ENCODE data around the gene P2RY6.

The P2RY6 gene

DNA sequence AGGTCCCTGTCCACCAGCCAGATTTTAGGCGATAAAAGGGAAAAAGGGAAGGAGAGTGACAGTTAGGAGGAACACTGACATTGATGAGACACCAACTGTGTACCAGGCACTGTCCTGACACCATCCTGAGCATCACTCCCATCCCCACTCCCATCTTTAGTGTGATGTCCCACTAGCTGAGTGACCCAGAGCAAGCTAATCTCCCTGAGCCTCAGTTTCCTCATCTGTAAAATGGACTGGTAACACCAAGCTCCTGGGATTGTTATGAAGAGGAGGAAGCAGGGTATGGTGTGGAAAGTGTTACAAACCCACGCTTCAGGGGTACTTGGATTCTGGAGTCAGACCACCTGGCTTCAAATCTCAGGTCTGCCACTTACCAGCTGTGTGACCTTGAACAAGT lies 8.5 kb upstream of the P2RY6 start:
- ChIA-PET POLR2A (no interaction called here), CTCF (interaction anchor here (1.5 kb wide), 1 partner anchor 11 kb away, joined by 4 read pairs; no protein-coding TSS in a partner anchor)
- TF ChIP-seq L3MBTL2 (conservative IDR thresholded peaks at IDR 0.05) (no peak), BHLHE40 (IDR thresholded peaks at IDR 0.05; ENCODE audit: borderline replicate concordance) (no peak), HDGF (IDR thresholded peaks at IDR 0.05; ENCODE audit: borderline replicate concordance) (no peak), ARNT (IDR thresholded peaks at IDR 0.05) (no peak), SUZ12 (IDR thresholded peaks at IDR 0.05) (no peak), ZNF384 (IDR thresholded peaks at IDR 0.05) (no peak), TARDBP (IDR thresholded peaks at IDR 0.05) (no peak), LEF1 (IDR thresholded peaks at IDR 0.05; ENCODE audit: borderline replicate concordance) (no peak), FOXA1 (IDR thresholded peaks at IDR 0.05) (no peak), SP1 (IDR thresholded peaks at IDR 0.05) (no peak), ELF4 (IDR thresholded peaks at IDR 0.05) (no peak), FOXK2 (IDR thresholded peaks at IDR 0.05) (no peak), CTBP1 (IDR thresholded peaks at IDR 0.05; ENCODE audit: borderline replicate concordance) (no peak), NFRKB (IDR thresholded peaks at IDR 0.05) (no peak), FOXM1 (IDR thresholded peaks at IDR 0.05; ENCODE audit: borderline replicate concordance) (no peak)
- TF ChIP-seq, protein P1, sequence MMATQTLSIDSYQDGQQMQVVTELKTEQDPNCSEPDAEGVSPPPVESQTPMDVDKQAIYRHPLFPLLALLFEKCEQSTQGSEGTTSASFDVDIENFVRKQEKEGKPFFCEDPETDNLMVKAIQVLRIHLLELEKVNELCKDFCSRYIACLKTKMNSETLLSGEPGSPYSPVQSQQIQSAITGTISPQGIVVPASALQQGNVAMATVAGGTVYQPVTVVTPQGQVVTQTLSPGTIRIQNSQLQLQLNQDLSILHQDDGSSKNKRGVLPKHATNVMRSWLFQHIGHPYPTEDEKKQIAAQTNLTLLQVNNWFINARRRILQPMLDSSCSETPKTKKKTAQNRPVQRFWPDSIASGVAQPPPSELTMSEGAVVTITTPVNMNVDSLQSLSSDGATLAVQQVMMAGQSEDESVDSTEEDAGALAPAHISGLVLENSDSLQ (IDR thresholded peaks at IDR 0.05) = no peak
- no peak for DNase-seq (ENCODE audit: extremely low spot score)

DNA sequence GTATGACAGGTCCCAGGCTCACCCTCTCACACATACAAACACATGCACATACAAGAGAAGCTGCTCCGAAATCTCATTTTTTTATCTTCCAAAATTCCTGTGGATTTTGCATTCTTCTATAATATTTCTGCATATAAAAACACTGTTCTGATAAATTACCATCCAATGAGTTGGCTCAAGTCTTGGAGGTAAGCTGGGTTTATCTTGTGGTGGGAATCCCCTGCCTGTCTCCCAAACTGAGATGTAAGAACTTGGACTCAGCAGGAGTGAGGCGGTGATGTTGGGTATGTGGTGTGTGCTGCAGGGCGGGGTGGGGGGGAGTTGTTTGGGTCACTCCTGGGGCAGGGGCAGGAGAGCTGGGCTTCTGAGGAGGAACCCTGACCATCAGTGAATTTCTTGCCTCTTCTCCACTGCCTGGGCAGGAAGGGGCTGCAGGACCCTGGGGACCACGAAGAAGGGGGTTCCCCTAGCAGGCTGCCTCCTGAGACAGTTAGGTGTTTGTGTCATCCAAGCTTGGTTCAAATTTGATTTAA lies 6.8 kb upstream of the P2RY6 start:
- ChIA-PET CTCF (interaction anchor here (0.8 kb wide), 1 partner anchor 13 kb away, joined by 3 read pairs; no protein-coding TSS in a partner anchor), POLR2A (no interaction called here)
- DNase-seq (ENCODE audit: extremely low spot score) = no peak
- TF ChIP-seq ELF4 (IDR thresholded peaks at IDR 0.05) (no peak), ZNF384 (IDR thresholded peaks at IDR 0.05) (no peak), CTBP1 (IDR thresholded peaks at IDR 0.05; ENCODE audit: borderline replicate concordance) (no peak), ARNT (IDR thresholded peaks at IDR 0.05) (no peak), FOXM1 (IDR thresholded peaks at IDR 0.05; ENCODE audit: borderline replicate concordance) (no peak), FOXA1 (IDR thresholded peaks at IDR 0.05) (no peak)
- TF ChIP-seq, protein P1 (IDR thresholded peaks at IDR 0.05) = no peak

DNA sequence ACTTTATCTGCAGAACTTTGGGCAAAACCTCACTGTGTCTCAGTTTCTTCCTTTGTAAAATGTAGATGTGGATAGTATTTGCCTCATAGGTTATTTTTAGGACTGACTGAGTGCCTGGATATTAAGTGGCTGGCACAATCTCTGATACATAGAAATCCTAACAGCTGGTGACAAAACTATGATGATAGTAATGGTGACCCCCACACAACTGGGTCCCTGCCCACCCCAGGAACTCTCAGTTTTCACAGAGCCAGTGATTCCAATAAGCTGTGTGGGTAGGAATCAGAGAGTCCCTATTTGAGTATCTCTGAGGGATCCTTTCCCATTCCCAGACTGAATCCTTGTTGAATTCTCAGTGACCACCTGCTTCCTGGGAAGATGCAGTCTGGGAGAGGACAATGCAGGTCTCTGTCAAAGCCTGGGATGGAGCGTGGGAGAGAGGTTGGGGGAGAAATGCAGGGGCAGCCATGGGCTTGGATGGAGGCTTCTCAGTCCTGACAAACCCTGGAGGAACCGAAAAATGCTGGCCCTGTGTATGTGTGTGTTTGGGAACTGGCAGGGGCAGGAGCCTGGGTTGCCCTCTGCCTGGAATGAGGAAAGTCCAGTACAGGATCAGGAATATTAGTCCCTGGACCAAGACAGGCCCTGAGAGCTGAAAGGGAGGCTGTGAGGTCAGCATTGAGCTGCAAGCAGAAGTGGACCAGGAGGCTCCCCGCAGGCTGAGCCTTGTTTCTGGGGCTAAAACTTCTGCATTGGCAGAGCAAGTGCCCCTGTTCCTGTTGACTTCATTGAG lies 6.1 kb upstream of the P2RY6 start:
- no peak for TF ChIP-seq TARDBP (IDR thresholded peaks at IDR 0.05)
- TF ChIP-seq NFRKB (IDR thresholded peaks at IDR 0.05) = no peak
- ChIA-PET CTCF (interaction anchor here (0.8 kb wide), 1 partner anchor 12 kb away, joined by 3 read pairs; no protein-coding TSS in a partner anchor), POLR2A (no interaction called here)
- DNase-seq (ENCODE audit: extremely low spot score) = no peak

DNA sequence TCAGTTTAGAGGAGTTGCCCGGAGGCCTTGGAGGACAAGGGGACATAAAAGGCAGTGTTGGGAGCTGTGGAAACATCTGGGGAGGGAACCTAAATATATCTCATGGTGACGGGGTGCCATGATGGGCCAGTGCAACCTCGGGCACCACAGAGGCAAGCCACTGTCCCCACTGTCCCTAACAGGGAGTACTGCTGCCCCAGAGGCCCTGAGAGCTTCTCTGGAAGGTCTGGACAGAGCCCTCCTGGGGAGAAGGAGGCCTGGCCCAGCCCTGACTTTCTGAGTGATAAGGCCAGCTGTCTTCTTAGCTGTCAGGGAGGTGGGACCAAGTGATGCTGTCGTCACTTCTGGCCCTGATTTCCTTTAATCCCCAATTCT lies 5.5 kb upstream of the P2RY6 start:
- POLR2A ChIA-PET = interaction anchor here (0.7 kb wide), 1 partner anchor 9 kb away, joined by 4 read pairs; no protein-coding TSS in a partner anchor
- no peak for DNase-seq (ENCODE audit: extremely low spot score)
- no peak for TF ChIP-seq FOXK2 (IDR thresholded peaks at IDR 0.05)
- CTCF ChIA-PET = no interaction called here

DNA sequence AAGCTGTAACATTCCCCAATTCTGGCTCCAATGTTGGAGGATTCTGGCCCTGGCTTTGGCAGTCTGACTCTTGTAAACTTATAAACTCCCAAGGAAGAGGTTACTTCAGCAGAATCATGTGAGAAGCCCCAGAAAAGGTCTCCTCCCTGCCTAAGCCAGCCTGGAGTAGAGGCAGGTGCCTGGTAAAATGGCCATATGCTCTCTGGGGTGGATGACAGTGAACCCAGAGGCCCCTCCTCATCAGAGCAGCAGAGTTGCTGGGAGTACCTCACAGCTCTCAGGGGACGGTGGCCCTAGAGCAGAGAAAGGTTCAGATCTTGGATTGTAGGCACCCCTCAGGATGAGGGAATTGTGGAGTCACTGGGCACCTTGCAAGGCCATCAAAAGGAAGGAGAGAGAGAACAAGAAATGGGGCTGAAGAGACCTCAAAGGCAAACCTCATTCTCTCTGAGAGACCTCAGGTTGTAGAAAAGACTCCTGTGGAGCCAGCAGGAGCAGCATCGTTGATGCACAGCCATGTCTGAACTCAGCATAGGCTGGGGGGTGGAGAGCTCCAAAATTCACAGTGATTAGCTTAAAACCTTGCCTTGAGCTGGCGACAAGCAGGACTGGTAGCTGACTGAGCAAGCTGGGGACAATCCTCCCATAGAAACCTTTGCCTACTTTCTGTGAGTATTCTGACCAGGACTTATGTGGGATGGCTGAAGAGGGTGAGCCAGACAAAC lies 4.9 kb upstream of the P2RY6 start:
- POLR2A ChIA-PET = interaction anchor here (0.7 kb wide), 1 partner anchor 10 kb away, joined by 4 read pairs; no protein-coding TSS in a partner anchor
- DNase-seq (ENCODE audit: extremely low spot score) = no peak
- TF ChIP-seq CTBP1 (IDR thresholded peaks at IDR 0.05; ENCODE audit: borderline replicate concordance) = no peak
- CTCF ChIA-PET = interaction anchor here (0.7 kb wide), 1 partner anchor 40 kb away, joined by 3 read pairs; no protein-coding TSS in a partner anchor

DNA sequence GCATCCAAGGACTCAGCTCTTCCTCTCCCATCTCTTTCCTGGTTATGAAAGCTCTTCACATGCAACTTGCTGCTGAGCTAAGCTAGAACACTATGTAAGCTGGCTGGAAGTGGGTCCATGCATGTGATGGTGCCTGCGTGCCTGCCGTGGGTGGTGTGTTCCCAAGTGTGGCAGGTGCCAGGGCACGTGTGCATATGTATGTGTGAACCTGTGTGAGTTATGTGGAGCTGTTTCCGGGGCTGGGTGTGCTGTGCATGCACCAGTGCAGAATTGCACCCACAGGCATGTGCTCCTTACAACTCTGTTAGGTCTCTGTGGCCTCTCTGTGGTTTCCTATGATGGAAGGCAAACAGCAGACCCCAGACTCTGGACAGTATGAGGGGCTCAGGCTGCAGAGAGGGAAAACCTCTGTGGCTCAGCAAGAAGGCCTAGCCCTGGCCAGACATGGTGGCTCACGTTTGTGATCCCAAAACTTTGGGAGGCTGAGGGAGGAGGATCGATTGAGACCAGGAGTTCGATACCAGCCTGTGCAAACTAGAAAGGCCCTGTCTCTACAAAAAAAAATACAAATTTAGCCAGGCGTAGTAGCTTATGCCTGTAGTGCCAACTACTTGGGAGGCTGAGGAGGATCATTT lies 4.1 kb upstream of the P2RY6 start:
- ChIA-PET CTCF (interaction anchor here (0.7 to 1.8 kb wide), 2 partner anchors 21 to 39 kb away, joined by 3 to 5 read pairs; no protein-coding TSS in a partner anchor), POLR2A (no interaction called here)
- DNase-seq (ENCODE audit: extremely low spot score) = no peak
- TF ChIP-seq TARDBP (IDR thresholded peaks at IDR 0.05) = no peak
- TF ChIP-seq L3MBTL2 (conservative IDR thresholded peaks at IDR 0.05) = no peak
- TF ChIP-seq ARNT (IDR thresholded peaks at IDR 0.05) = no peak

DNA sequence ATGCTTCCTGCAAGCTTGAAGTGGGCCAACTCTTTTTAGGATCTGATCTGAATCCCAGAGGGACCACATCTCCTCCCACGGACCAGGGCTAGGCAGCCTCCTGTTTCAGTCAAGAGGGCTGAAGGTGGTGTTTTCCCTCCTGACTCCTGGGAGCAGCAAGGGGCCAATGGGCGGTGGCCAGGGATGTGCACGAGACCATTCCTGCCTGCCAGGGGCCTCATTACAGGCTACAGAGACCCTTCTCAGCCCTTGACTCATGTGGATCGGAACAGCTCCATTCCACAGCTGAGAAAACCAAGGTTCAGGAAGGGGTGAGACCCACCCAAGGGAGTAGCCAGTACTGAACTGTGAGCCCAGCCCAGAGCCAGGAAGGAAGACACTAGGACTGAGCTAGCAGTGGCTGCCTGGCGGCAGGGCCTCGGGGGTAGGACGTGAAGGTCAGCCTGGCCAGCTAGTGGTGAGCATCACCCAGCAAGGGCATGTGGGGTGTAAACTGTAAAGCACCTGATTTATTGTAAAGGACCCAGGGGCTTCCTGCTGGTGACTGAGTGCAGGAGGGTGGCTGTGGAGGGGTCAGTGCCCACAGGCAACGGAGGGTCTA lies 3.4 kb upstream of the P2RY6 start:
- POLR2A ChIA-PET = no interaction called here
- DNase-seq (ENCODE audit: extremely low spot score) = no peak
- TF ChIP-seq LEF1 (IDR thresholded peaks at IDR 0.05; ENCODE audit: borderline replicate concordance) = no peak
- no peak for TF ChIP-seq BHLHE40 (IDR thresholded peaks at IDR 0.05; ENCODE audit: borderline replicate concordance)
- no peak for TF ChIP-seq FOXM1 (IDR thresholded peaks at IDR 0.05; ENCODE audit: borderline replicate concordance)
- TF ChIP-seq, protein P1 (IDR thresholded peaks at IDR 0.05) = no peak
- TF ChIP-seq ELF4 (IDR thresholded peaks at IDR 0.05) = no peak
- TF ChIP-seq ARNT (IDR thresholded peaks at IDR 0.05) = no peak
- no peak for TF ChIP-seq FOXK2 (IDR thresholded peaks at IDR 0.05)
- TF ChIP-seq L3MBTL2 (conservative IDR thresholded peaks at IDR 0.05) = no peak
- CTCF ChIA-PET = interaction anchor here (1.8 kb wide), 1 partner anchor 20 kb away, joined by 5 read pairs; no protein-coding TSS in a partner anchor

Measured in HEK293T (cell line).